ENCODE results near the gene GALNT10.
A peak's percentile ranks its signal among the peaks of the same experiment; 100 is the strongest.

GALNT10 gene

DNA sequence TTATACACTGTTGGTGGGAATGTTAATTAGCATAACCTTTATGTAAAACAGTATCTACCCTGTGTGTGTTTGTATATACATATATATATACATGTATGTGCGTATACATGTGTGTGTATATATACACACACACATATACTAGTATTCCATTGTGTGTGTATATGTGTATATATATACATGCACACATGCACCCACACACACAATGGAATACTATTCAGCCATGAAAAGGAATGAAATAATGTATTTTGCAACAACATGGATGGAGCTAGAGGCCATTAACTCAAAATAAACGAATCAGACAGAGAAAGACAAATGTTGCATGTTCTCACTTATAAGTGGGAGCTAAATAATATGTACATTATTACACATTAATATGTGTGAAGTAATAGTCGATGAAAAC is 237.7 kb downstream of the GALNT10 start:
- H3K9me3 Mint-ChIP-seq: peaks cover 6% of the 10 kb centered on the region
- H3K27ac Mint-ChIP-seq: no peak overlapping the region
- peaks cover 12% of the 10 kb centered on the region for H3K36me3 Mint-ChIP-seq (ENCODE audit: low read depth)
- H3K27me3 Mint-ChIP-seq: no peaks in the 10 kb centered on the region
- ATAC-seq (no peak), DNase-seq (no peak)
- no peak overlapping the region for H3K4me3 Mint-ChIP-seq
- H3K4me1 Mint-ChIP-seq: no peaks in the 10 kb centered on the region

DNA sequence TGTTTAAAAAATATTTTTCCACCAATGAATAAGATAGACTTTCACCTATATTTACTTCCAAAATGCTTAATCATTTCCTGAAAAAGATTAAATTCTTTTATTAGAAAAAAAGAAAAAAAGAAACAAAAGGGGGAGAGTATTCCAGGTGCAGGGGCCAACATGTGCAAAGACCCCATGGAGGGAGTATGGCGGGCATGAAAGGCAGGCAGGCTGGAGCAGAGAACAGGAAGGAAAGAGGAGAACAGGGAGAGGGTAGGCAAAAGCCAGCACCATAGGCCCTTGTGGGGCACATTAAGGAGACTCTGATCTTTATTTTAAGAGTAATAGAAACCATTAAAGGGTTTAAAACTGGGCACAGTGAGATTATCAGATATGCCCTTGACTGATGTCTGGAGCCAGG is 238.8 kb downstream of the GALNT10 start:
- no peak overlapping the region for H3K27ac Mint-ChIP-seq
- H3K4me3 Mint-ChIP-seq: no peak overlapping the region

DNA sequence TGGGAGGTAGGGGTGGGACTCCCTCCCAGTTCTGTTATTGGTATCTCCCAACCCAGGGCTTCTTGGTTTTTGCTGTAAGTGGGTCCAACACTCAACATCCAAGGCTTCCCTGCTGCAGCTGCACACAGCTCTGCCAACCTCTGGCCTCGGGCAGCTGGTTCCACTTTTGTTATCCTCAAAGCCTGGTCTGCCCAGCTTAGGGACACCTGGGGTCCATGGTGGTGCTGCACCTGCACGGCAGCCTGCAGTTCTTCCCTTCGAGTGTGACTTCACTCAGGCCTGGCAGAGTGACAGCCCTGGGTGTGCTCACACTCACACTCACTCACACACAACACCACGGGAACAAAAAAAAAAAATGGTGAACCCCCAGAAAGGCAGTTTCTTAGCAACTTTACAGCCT is 239.9 kb downstream of the GALNT10 start:
- no peak overlapping the region for H3K27ac Mint-ChIP-seq
- H3K4me1 Mint-ChIP-seq: no peaks in the 10 kb centered on the region
- no peaks in the 10 kb centered on the region for H3K9me3 Mint-ChIP-seq
- no peak for DNase-seq
- peaks cover 16% of the 10 kb centered on the region for H3K36me3 Mint-ChIP-seq (ENCODE audit: low read depth)
- H3K27me3 Mint-ChIP-seq: no peaks in the 10 kb centered on the region
- no peak for ATAC-seq
- H3K4me3 Mint-ChIP-seq: no peak overlapping the region

More for the DNA sequence above, 238.8 kb downstream of the GALNT10 start:
- no peak for ATAC-seq
- no peaks in the 10 kb centered on the region for H3K9me3 Mint-ChIP-seq
- no peaks in the 10 kb centered on the region for H3K4me1 Mint-ChIP-seq
- DNase-seq: no peak
- peaks cover 11% of the 10 kb centered on the region for H3K36me3 Mint-ChIP-seq (ENCODE audit: low read depth)
- no peaks in the 10 kb centered on the region for H3K27me3 Mint-ChIP-seq

DNA sequence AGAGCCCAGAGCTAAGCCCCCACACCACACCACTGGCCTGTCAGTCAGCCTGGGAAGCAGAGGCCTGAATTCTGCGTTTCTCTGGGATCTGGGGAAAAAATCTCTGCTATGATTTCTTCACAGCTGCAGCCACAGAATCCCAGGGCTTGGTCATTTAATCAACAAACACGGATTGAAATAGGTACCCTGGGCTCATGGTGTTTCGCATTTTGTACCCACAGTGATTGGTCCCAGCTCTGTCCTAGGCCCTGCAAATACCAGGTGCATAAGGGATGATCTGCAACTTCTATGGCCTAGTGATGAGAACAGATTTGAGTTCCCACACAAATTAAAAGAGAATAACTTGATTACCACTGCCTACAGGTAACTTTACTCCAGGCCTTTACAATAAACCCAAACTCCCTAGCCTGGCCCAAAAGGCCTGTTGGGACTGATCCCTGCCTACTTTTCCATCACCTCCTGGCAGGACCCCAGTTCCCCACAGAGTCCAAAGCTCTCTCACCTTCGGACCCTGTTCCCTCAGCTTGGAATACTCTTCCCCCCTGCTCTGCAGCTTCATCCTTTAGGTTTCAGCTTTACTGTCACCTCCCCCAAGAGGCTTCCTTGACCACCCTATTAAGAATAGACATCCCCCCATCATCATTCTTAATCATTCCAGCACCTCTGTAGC is 240.6 kb downstream of the GALNT10 start:
- Mint-ChIP-seq H3K4me3 (no peak overlapping the region), H3K27ac (no peak overlapping the region), H3K36me3 (ENCODE audit: low read depth) (peaks cover 22% of the 10 kb centered on the region), H3K4me1 (no peaks in the 10 kb centered on the region), H3K9me3 (no peaks in the 10 kb centered on the region), H3K27me3 (no peaks in the 10 kb centered on the region)
- no peak for ATAC-seq
- no peak for DNase-seq

DNA sequence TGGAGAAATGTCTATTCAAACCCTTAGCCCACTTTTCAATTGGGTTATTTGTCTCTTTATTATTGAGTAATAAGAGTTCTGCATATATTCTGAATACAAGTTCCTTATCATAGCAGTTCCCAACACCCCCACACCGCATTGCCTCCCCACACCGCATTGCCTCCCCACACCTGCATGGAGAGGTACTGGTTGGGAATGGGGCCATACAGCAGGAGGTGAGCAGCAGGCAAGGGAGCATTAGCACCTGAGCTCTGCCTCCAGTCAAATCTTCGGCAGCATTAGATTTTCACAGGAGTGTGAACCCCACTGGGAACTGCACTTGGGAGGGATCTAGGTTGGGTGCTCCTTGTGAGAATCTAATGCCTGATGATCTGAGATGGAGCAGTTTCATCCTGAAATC is 244.7 kb downstream of the GALNT10 start:
- peaks cover 45% of the 10 kb centered on the region for H3K36me3 Mint-ChIP-seq (ENCODE audit: low read depth)
- H3K9me3 Mint-ChIP-seq: no peaks in the 10 kb centered on the region

DNA sequence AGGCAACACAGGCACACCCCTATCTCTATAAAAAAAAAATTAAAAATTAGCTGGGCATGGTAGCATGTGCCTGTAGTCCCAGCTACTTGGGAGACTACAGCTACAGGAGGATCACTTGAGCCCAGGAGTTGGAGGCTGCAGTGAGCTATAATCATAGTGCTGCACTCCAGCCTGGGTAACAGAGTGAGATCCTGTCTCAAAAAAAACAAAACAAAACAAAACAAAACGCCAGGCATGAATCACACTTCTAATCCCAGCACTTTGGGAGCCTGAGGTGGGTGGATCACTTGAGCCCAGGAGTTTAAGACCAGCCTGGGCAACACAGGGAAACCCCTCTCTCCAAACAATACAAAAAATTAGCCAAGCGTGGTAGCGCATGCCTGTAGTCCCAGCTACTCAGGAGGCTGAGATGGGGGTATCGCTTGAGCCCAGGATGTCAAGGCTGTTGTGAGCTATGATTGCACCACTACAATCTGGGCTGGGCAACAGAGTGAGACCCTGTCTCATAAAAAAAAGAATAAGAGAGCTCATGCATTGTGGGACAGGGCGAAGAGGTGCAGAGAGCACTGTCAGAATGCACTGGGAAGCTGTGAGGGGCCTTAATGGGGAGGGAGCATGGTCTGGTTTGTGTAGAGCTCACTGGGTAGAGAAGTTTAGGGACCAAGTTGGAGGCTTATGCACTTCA is 246.9 kb downstream of the GALNT10 start:
- H3K9me3 Mint-ChIP-seq: no peaks in the 10 kb centered on the region
- peaks cover 3% of the 10 kb centered on the region for H3K4me1 Mint-ChIP-seq
- H3K36me3 Mint-ChIP-seq (ENCODE audit: low read depth): peaks cover 66% of the 10 kb centered on the region
- DNase-seq (no peak), ATAC-seq (no peak)
- no peak overlapping the region for H3K27ac Mint-ChIP-seq
- H3K4me3 Mint-ChIP-seq: no peak overlapping the region
- no peaks in the 10 kb centered on the region for H3K27me3 Mint-ChIP-seq

More for the DNA sequence above, 244.7 kb downstream of the GALNT10 start:
- no peaks in the 10 kb centered on the region for H3K4me1 Mint-ChIP-seq
- no peaks in the 10 kb centered on the region for H3K27me3 Mint-ChIP-seq
- no peak overlapping the region for H3K4me3 Mint-ChIP-seq
- DNase-seq (no peak), ATAC-seq (no peak)
- no peak overlapping the region for H3K27ac Mint-ChIP-seq

DNA sequence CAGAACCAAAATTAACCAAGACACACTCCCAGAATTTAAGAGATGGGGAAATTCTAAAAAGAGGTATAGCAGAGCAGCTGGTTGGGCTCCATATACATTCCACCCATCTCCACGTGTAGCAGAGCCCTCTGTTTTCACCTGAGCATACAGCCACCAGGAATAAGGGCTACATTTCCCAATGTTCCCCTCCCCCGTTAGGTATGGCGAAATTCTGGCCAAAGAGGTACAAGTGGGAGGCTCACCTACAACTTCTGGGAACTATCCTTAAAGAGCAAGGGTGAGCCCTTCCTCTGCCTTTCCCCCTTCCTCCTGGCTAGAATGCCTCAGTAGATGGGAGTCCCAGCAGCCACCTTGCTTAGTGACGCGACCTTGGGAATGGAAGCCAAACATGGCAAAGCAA is 250.0 kb downstream of the GALNT10 start:
- Mint-ChIP-seq H3K36me3 (ENCODE audit: low read depth) (peaks cover 56% of the 10 kb centered on the region), H3K27me3 (no peaks in the 10 kb centered on the region), H3K27ac (no peak overlapping the region), H3K9me3 (no peaks in the 10 kb centered on the region), H3K4me1 (peaks cover 17% of the 10 kb centered on the region), H3K4me3 (no peak overlapping the region)
- ATAC-seq (no peak), DNase-seq (no peak)

DNA sequence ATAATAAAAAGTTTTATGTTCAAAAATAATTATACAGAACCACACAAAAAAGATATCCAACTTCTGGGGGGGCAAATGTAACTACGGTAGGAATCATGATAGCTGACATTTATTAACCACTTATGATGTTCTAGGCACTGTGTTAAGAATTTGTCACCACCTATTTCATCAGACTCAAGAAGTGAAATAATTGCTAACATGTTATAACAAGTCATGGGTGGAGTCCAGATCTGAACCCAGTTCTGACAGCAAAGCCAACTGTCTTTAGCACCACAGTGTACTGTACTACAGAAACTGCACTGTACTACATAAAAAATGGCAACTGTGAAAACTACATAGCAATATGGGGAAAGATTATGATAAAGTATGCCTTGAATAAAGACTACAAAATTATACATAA is 252.3 kb downstream of the GALNT10 start:
- no peaks in the 10 kb centered on the region for H3K9me3 Mint-ChIP-seq
- no peaks in the 10 kb centered on the region for H3K27me3 Mint-ChIP-seq
- DNase-seq (no peak), ATAC-seq (no peak)
- peaks cover 26% of the 10 kb centered on the region for H3K4me1 Mint-ChIP-seq
- H3K27ac Mint-ChIP-seq: no peak overlapping the region
- H3K4me3 Mint-ChIP-seq: no peak overlapping the region
- H3K36me3 Mint-ChIP-seq (ENCODE audit: low read depth): peaks cover 39% of the 10 kb centered on the region

DNA sequence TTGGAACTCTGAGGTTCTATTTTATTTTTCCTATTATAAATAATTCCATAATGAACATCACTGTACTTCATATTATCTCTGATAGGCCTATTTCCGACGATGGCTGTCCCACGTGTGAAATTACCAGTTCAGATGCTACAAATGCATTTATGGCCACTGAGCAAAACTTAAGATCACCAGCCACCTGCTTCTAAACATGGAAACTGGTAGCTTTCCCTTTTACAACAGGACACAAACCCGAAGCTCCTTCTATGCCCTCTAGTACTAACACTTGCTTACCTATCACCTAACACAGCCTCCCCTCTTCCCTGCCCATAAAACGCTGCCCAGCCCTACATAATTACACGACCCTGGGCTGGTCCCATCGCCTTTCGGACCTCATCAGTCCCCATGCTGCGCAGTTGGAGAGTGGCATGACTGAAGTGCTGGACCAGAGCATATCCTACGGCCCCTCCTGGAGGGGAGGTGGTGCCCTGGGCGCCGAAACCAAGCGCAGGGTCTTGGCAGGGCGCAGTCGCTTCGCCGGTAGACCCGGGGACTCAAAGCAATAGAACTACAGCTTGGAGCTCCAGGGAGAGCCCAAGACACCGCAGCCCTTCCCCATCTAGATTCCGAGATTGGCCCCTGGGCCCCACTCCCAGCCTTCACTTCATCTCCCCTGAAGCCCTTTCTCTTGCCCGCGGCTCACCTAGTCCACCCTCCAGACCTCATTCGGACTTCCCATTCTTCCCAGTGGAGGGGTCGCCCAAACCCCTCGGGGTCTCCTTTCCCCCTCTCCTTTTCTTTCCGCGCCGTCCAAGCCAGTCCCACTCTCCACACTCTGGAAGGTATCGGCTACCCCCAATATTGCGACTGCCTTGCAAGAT is 254.3 kb downstream of the GALNT10 start:
- Mint-ChIP-seq H3K27ac (peak overlapping the region; percentile 85), H3K4me3 (peak overlapping the region; percentile 94), H3K27me3 (no peaks in the 10 kb centered on the region), H3K9me3 (no peaks in the 10 kb centered on the region), H3K36me3 (ENCODE audit: low read depth) (peaks cover 30% of the 10 kb centered on the region), H3K4me1 (peaks cover 41% of the 10 kb centered on the region)
- DNase-seq (peak; percentile 31), ATAC-seq (peak; percentile 3)

DNA sequence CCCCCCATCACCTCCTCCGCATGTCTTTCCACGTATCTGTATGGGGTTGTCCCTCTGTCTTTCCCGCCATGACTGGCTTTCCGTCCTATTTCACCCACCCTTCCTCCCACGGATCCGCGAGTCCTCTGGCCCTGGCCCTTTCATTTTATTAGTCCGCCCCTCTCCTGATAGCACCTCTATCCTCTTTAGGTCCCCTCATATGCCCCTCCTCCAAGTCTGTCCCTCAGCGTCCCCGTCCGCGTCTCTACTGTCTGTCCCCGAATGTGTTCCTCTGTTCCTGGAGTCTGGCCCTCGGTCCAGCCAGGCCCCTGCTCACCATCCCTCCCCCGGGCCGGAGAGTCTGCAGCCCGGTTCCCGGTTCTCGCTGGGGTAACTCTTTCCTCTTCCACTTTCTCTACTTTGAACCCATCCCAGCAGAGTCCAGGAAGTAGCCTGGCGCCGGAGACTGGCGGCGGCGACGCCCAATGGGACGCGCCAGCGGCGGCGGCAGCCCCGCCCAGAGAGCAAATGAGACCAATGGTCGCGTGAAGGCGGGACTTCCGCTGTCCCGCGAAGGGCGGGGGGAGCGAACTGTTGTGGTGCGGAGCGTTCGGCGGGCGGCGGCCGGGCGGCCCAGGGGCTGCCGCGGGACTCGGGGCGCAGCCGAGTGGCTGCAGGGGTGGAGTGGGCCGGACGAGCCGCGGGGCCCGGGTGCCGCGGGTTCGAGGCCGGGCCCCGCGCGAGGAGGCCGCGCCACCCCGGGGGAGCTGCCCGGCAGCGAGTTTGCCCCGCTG is 255.1 kb downstream of the GALNT10 start, which contains the start of gene SAP30L:
TSS of gene SAP30L (plus strand) at position 576 of the 773 bp plus-strand sequence. CDS start 608 bp downstream, outside the sequence.
- DNase-seq (peak; percentile 95), ATAC-seq (peak; percentile 96)
- Mint-ChIP-seq H3K4me3 (peak within 1 kb of the TSS; percentile 94), H3K36me3 (ENCODE audit: low read depth) (peaks cover 25% of the 10 kb centered on the region), H3K4me1 (peaks cover 45% of the 10 kb centered on the region), H3K27me3 (no peaks in the 10 kb centered on the region), H3K9me3 (no peaks in the 10 kb centered on the region), H3K27ac (peak within 1 kb of the TSS; percentile 85)

DNA sequence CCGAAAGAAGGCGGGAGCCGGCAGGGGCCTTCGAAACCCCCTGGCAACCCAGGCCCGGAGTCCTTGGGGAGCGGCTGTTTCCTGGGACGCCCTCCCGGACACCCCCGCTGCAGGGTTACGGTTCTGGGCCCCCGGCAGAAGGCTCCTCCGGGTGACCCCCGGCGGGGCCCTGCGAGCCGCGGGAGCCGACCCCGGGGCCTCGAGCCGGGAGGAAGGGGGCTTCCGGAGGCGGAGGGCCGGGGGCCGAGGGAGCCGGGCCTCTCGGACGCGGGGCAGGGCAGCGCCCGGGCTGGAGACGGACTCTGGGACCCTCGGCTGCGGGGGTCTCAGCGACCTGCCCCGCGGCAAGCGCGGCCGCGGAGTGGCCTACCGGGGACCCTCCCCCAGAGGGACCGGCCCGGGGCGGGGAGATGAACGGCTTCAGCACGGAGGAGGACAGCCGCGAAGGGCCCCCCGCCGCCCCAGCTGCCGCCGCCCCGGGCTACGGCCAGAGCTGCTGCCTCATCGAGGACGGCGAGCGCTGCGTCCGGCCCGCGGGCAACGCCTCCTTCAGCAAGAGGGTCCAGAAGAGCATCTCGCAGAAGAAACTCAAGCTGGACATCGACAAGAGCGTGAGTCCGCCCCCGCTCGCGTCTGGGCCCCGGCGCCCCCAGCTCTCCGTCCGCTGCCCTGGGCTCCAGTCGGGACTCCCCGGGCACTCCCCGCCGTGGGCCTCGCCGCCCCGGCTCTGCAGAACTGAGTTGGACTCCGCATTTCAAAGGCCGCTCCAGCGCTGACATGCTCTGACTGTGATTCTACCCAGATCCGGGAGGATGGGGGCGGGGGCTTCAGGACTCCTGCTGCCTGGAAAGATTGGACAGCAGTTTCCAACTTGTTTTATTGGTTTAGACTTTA is 255.9 kb downstream of the GALNT10 start:
- DNase-seq: peak; percentile 45
- no peaks in the 10 kb centered on the region for H3K27me3 Mint-ChIP-seq
- H3K4me3 Mint-ChIP-seq: peak overlapping the region; percentile 88
- no peaks in the 10 kb centered on the region for H3K9me3 Mint-ChIP-seq
- peaks cover 47% of the 10 kb centered on the region for H3K4me1 Mint-ChIP-seq
- ATAC-seq: no peak
- H3K27ac Mint-ChIP-seq: peak overlapping the region; percentile 59
- peaks cover 21% of the 10 kb centered on the region for H3K36me3 Mint-ChIP-seq (ENCODE audit: low read depth)

DNA sequence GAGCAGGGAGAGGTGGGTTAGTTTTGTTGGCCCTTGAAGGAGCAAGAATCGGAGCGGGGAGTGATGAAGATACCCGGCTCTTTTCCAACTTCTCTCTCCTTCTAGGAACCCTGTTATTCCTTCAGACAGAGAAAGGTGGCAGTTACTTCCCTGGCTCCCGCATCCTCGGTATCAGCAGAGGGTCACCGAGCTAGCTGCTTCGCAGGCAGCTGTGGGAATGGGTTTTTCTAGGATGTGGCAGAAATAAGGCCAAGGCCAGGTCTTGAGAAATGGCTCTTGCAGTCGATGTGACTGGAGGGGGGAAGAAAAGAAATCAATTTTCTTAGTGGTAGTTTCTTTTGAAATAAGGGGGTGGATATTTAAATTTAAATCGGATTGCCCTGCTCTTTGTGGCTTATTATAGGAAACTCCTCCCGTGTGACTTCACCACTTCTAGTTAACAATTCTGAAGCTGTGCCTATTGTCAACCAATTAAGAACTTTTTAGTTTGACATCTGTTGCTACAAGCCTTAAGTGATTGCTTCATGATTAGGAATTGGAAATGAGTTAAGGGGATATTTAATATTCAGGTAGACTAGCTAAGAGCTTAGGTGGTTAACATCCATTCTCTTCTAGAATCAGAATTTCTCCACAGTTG is 256.7 kb downstream of the GALNT10 start:
- peaks cover 46% of the 10 kb centered on the region for H3K4me1 Mint-ChIP-seq

DNA sequence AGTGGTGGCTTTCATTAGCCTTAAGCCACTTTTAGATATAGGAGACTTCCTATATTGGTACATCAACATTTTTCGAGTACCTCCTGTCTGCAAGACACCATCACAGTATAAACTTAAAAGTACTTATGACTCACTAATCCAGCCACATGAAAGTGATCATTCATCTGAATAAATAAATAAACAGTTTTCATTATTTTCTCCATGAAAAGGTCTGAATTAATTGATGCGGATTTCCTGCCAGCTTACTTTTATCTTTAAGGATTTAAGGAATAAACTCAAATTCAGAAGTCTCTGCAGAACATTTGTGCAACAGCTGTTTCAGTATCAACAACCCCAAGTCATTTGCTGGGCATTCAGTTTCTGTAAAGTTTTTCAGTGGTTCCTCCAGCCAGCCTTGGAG is 259.3 kb downstream of the GALNT10 start:
- peaks cover 33% of the 10 kb centered on the region for H3K4me1 Mint-ChIP-seq
- peaks cover 28% of the 10 kb centered on the region for H3K36me3 Mint-ChIP-seq (ENCODE audit: low read depth)
- no peaks in the 10 kb centered on the region for H3K27me3 Mint-ChIP-seq
- ATAC-seq (no peak), DNase-seq (no peak)
- no peak overlapping the region for H3K27ac Mint-ChIP-seq
- H3K4me3 Mint-ChIP-seq: no peak overlapping the region
- no peaks in the 10 kb centered on the region for H3K9me3 Mint-ChIP-seq

More for the DNA sequence above, 256.7 kb downstream of the GALNT10 start:
- Mint-ChIP-seq H3K27me3 (no peaks in the 10 kb centered on the region), H3K4me3 (peak overlapping the region; percentile 88), H3K9me3 (no peaks in the 10 kb centered on the region), H3K27ac (peak overlapping the region; percentile 59), H3K36me3 (ENCODE audit: low read depth) (peaks cover 19% of the 10 kb centered on the region)
- DNase-seq (no peak), ATAC-seq (no peak)
